Measurements from ENCODE around the gene NOS1. TPM values are rescaled to one million over a fixed set of nuclear protein-coding genes. Genes with fewer than 3 reads are reported as not detected.
"Not testable (repeated sequence)": the region's sequence is repeated elsewhere in the genome, so short reads cannot be mapped to it uniquely, and the experiment has no call there.

NOS1 gene
- not detected for total RNA-seq

DNA sequence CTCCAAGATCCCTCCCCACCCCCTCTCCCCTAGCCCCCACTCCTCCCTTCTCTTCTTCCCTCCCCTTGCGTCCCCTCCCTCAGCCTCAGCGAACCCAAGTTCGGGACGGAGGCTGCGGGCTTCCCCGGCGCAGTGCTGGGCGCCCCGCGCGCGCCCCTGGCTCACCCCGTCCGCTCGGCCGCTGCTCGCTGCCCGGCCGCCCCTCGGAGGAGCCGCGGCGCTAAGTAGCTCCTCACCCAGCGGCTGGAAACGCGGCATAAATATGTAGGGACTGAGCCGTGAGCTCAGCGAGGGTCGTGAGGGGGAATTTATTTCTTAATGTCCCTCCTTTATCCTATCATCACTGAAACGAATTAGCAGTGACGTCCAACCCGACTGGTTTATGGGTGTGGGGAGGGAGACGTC is at the start of gene NOS1:
NOS1 (minus strand) TSS at position 280 of the 405 bp plus-strand sequence. CDS start 30,557 bp downstream, outside the sequence.
- H3K9me3 Mint-ChIP-seq (ENCODE audit: insufficient read depth) = no peaks in the 10 kb centered on the region
- H3K36me3 Mint-ChIP-seq (ENCODE audit: low read depth) = no peaks in the 10 kb centered on the region
- POLR2A ChIA-PET = no interaction called here

DNA sequence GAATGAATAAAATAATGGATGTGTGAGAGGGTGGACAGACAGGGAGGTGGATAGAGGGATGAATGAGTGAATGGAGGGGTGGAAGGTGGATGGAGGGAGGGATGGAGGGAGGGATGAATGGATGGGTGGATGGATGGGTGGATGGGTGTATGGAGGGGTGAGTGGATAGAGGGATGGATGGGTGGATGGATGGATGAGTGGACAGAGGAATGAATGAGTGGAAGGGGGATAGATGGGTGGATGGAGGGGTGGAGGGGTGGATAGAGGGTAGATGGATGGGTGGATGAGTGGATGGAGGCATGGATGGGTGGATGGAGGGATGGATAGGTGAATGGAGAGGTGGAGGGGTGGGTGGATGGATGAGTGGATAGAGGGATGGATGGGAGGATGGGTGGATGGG is 47.9 kb upstream of the NOS1 start:
- ATAC-seq (no peak), DNase-seq (no peak)
- POLR2A ChIA-PET = no interaction called here
- Mint-ChIP-seq H3K4me3 (no peak overlapping the region), H3K27ac (no peak overlapping the region), H3K9me3 (ENCODE audit: insufficient read depth) (no peaks in the 10 kb centered on the region), H3K4me1 (ENCODE audit: low read depth) (no peaks in the 10 kb centered on the region), H3K27me3 (ENCODE audit: low read depth) (no peaks in the 10 kb centered on the region), H3K36me3 (ENCODE audit: low read depth) (no peaks in the 10 kb centered on the region)
- CTCF ChIA-PET = no interaction called here

More for the DNA sequence above, at the start of gene NOS1:
- DNase-seq (no peak), ATAC-seq (no peak)
- Mint-ChIP-seq H3K4me1 (ENCODE audit: low read depth) (no peaks in the 10 kb centered on the region), H3K27me3 (ENCODE audit: low read depth) (peaks cover 43% of the 10 kb centered on the region), H3K4me3 (no peak within 1 kb of the TSS), H3K27ac (no peak within 1 kb of the TSS)
- CTCF ChIA-PET = interaction anchor here (1.0 kb wide), 1 partner anchor 476 kb away, joined by 3 read pairs; no protein-coding TSS in a partner anchor

DNA sequence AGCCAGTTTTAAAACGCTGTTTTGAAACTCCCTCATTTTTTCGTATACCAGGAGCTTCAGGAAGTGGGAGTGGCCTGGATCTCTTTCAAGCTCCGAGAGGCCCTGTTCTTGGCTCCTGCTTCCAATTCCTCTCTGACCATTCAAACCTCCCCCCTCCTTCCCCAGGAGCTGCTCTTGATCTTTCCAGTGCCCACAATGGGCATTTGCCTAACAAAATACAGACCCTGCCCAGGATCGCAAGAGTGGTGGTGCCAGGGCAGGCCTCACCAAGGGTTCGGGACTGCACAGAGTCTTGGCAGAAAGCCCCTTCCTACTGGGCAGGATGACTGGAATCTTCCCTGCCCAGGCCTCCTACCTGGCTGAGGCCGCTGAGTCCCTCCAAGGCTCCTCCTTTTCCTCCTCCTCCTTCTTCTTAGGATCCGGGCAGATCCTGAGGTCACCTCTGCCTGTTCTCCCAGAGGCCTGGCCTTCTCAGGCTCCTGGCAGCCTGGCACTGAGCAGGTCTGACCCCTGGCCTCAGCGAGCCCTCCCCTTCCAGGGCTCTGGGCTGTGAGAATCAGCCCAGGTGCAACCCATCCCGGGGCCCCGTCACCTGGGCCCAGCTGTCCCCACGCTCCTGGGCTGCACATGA is 46.9 kb upstream of the NOS1 start:
- H3K4me3 Mint-ChIP-seq = no peak overlapping the region
- H3K9me3 Mint-ChIP-seq (ENCODE audit: insufficient read depth) = no peaks in the 10 kb centered on the region
- no peaks in the 10 kb centered on the region for H3K36me3 Mint-ChIP-seq (ENCODE audit: low read depth)
- H3K27ac Mint-ChIP-seq = no peak overlapping the region
- ChIA-PET CTCF (no interaction called here), POLR2A (no interaction called here)
- ATAC-seq = no peak
- DNase-seq = no peak
- H3K27me3 Mint-ChIP-seq (ENCODE audit: low read depth) = no peaks in the 10 kb centered on the region
- no peaks in the 10 kb centered on the region for H3K4me1 Mint-ChIP-seq (ENCODE audit: low read depth)

DNA sequence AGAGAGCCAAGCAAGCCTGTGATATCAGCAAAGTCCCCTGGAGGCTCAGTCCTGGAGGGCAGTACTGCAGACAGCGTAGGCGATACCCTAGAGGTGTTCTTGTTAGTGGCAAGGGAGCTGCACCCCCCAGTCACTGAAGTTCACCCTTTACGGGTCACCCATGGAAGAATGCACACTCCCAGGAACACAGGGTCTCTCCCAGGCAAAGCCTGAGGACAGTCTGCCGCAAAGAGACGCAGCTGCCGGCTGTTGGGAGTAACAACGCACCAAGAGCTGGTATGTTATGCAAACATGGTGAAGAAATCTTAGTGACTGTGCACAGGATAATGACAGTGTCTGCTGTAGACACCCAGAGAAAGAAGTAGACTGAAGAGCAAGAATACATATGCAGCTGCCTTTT is 43.5 kb upstream of the NOS1 start:
- no peaks in the 10 kb centered on the region for H3K36me3 Mint-ChIP-seq (ENCODE audit: low read depth)
- DNase-seq (no peak), ATAC-seq (no peak)
- no peaks in the 10 kb centered on the region for H3K4me1 Mint-ChIP-seq (ENCODE audit: low read depth)
- ChIA-PET CTCF (no interaction called here), POLR2A (no interaction called here)
- no peaks in the 10 kb centered on the region for H3K27me3 Mint-ChIP-seq (ENCODE audit: low read depth)
- H3K27ac Mint-ChIP-seq = no peak overlapping the region
- H3K9me3 Mint-ChIP-seq (ENCODE audit: insufficient read depth) = peaks cover 3% of the 10 kb centered on the region
- H3K4me3 Mint-ChIP-seq = no peak overlapping the region

DNA sequence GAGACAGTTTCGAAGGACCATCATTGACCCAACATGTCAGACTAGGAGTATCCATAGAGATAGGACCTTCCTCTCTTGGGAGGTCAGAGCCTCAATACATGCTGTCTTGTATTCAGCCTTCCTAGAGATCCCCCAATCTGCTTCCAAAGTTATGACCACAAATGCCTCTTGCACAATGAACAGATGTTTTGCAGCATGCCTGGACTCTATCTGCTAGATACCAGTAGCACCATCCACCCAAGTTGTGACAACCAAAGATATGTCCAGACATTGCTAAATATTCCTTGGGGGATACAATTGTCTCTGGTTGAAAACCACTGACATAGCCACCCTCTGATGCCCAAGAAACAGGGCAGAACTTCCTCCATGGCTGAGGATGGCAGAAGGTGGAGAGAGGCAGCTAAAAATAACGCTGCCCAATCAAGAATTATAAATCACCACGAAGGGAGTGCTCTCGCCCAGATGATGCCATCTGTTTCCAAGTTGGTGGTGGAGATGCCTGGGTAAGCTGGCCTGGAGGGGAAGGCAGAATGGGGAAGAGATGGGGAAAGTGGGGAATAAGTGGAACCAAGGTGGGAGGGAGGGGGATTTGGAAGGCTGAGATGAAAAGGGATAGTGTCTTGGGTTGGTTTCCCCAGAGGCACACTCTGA is 42.9 kb upstream of the NOS1 start:
- CTCF ChIA-PET = no interaction called here
- Mint-ChIP-seq H3K9me3 (ENCODE audit: insufficient read depth) (peaks cover 3% of the 10 kb centered on the region), H3K27ac (no peak overlapping the region), H3K4me1 (ENCODE audit: low read depth) (no peaks in the 10 kb centered on the region), H3K4me3 (no peak overlapping the region), H3K27me3 (ENCODE audit: low read depth) (no peaks in the 10 kb centered on the region), H3K36me3 (ENCODE audit: low read depth) (no peaks in the 10 kb centered on the region)
- POLR2A ChIA-PET = no interaction called here
- ATAC-seq (no peak), DNase-seq (no peak)

DNA sequence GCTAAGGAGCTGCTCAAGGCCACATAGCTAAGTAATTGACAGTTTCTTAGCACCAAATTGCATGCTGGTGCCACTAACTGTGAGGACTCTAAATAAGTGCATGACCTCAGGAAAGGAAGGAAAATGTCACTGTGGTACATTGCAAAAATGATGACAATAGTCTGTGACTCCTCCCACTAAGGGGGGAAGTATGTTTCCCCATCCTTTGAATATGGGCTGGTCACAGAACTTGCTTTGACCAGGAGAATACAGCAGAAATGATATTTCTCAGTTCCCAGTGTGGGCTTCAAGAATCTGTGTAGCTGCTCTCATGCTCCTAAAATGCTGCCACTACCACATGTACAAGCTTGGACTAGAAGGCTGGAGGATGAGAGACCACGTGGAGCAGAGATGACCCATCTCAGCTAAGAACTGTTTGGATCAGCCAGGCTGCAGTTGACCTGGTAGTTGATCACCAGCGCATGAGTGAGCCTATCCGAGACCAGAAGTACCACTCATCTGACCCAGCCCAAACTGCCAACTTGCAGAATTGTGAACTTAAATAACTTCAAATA is 42.2 kb upstream of the NOS1 start:
- Mint-ChIP-seq H3K9me3 (ENCODE audit: insufficient read depth) (peaks cover 3% of the 10 kb centered on the region), H3K27me3 (ENCODE audit: low read depth) (no peaks in the 10 kb centered on the region), H3K36me3 (ENCODE audit: low read depth) (no peaks in the 10 kb centered on the region), H3K4me3 (no peak overlapping the region), H3K27ac (no peak overlapping the region), H3K4me1 (ENCODE audit: low read depth) (no peaks in the 10 kb centered on the region)
- ATAC-seq (no peak), DNase-seq (no peak)
- POLR2A ChIA-PET = no interaction called here
- CTCF ChIA-PET = interaction anchor here (1.2 kb wide), 1 partner anchor 37 kb away, joined by 3 read pairs; no protein-coding TSS in a partner anchor

DNA sequence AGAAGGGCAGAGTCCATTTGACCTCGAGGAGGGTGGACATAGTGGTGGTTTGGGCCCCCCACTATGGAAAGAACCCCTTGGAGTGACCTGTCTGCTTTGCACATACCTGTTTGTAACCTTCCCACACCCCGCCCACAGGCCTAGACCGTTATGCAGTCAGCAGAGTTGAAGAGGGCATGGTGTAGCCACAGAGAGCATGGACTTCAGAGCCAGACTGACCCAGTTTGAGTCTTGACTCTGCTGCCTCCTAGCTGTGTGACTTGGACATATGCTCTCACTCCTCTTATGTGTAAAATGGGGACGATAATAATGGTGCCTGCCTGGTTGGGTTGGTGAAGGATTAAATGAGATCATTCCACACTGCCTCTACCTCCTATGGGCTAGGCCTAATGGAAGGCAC is 40.9 kb upstream of the NOS1 start:
- no peaks in the 10 kb centered on the region for H3K27me3 Mint-ChIP-seq (ENCODE audit: low read depth)

DNA sequence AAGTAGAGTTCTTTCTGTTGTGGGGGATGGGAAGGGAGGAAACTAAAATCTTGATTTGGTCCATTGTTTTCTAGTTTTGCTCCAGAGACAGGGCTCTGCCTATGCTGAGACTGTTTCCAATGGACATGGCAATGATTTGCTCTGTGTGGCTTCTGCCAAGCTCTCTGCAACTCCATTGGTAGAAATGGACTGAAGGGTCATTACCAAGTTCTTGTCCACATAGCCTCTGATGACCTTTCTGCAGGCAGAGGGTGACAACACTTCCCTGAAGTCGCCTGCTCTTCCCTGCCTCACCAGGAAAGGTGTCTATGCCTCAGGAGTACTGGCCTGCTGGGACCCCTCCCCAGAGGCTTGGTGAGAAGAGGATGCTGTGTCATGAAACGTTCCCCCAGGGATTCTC is 39.5 kb upstream of the NOS1 start:
- DNase-seq = no peak
- CTCF ChIA-PET = no interaction called here

More for the DNA sequence above, 40.9 kb upstream of the NOS1 start:
- no peak for ATAC-seq
- POLR2A ChIA-PET = no interaction called here
- CTCF ChIA-PET = no interaction called here
- H3K4me3 Mint-ChIP-seq = no peak overlapping the region
- no peak overlapping the region for H3K27ac Mint-ChIP-seq
- no peaks in the 10 kb centered on the region for H3K4me1 Mint-ChIP-seq (ENCODE audit: low read depth)
- no peak for DNase-seq
- H3K36me3 Mint-ChIP-seq (ENCODE audit: low read depth) = no peaks in the 10 kb centered on the region
- peaks cover 3% of the 10 kb centered on the region for H3K9me3 Mint-ChIP-seq (ENCODE audit: insufficient read depth)

DNA sequence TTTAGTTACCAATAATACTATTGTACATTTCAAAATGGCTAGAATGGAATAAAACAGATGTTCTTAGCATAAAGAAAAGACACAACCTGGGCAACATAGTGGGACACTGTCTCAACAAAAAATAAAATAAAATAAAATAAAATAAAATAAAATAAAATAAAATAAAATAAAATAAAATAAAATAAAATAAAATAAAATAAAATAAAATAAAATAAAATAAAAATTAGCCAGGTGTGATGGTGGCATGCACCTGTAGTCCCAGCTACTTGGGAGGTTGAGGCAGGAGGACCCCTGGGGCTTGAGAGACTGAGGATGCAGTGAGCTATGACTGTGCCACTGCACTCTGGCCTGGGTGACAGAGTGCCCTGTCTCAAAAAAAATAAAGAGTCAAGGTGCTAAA is 37.1 kb upstream of the NOS1 start:
- CTCF ChIA-PET; H3K9me3 Mint-ChIP-seq (ENCODE audit: insufficient read depth); H3K4me3 Mint-ChIP-seq: not testable (repeated sequence)

More for the DNA sequence above, 39.5 kb upstream of the NOS1 start:
- no peak overlapping the region for H3K4me3 Mint-ChIP-seq
- H3K4me1 Mint-ChIP-seq (ENCODE audit: low read depth) = no peaks in the 10 kb centered on the region
- ATAC-seq = no peak
- no peak overlapping the region for H3K27ac Mint-ChIP-seq
- H3K9me3 Mint-ChIP-seq (ENCODE audit: insufficient read depth) = peaks cover 3% of the 10 kb centered on the region
- H3K36me3 Mint-ChIP-seq (ENCODE audit: low read depth) = no peaks in the 10 kb centered on the region
- no peaks in the 10 kb centered on the region for H3K27me3 Mint-ChIP-seq (ENCODE audit: low read depth)
- POLR2A ChIA-PET = no interaction called here

DNA sequence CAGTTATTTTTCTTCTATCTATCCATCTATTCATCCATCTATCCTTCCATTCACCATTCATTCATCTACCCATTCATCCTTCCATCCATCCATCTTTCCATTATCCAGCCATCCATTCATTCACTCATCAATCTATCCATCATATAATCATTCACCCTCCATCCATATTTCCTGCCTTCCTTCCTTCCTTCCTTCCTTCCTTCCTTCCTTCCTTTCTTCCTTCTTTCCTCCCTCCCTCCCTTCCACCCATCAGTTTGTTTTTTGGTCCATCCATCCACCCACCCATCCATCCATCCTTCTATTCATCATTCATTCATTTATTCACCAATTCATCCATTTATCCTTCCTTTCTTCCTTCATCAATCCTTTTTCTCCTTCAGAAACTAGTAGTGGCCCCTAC is 34.3 kb upstream of the NOS1 start:
- POLR2A ChIA-PET = no interaction called here
- Mint-ChIP-seq H3K27ac (no peak overlapping the region), H3K36me3 (ENCODE audit: low read depth) (no peaks in the 10 kb centered on the region), H3K4me1 (ENCODE audit: low read depth) (no peaks in the 10 kb centered on the region), H3K27me3 (ENCODE audit: low read depth) (no peaks in the 10 kb centered on the region), H3K9me3 (ENCODE audit: insufficient read depth) (no peaks in the 10 kb centered on the region), H3K4me3 (no peak overlapping the region)
- CTCF ChIA-PET = no interaction called here
- DNase-seq = no peak
- no peak for ATAC-seq

More for the DNA sequence above, 37.1 kb upstream of the NOS1 start:
- H3K27ac Mint-ChIP-seq; H3K27me3 Mint-ChIP-seq (ENCODE audit: low read depth); DNase-seq; H3K36me3 Mint-ChIP-seq (ENCODE audit: low read depth); H3K4me1 Mint-ChIP-seq (ENCODE audit: low read depth); ATAC-seq; POLR2A ChIA-PET: not testable (repeated sequence)

DNA sequence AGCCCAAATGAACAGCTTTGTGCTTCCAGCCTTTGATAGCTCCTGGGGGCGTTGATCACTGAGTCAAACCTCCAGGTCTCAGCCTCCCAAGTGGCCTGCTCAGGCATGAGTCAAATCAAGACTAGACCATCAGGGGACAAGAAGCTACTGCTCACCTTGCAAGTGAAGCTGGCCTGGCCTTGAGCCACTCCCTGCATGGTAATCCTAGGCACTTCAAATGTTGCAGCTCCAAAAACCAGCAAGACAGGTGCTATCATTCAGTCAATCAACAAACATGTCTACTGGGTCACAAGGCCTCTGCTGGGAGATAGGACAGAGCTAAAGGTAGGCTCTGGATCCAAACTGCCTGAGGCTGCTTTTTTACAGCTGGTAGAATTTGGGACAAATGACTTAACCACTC is 33.1 kb upstream of the NOS1 start:
- Mint-ChIP-seq H3K27me3 (ENCODE audit: low read depth) (no peaks in the 10 kb centered on the region), H3K4me1 (ENCODE audit: low read depth) (no peaks in the 10 kb centered on the region), H3K4me3 (no peak overlapping the region), H3K36me3 (ENCODE audit: low read depth) (no peaks in the 10 kb centered on the region), H3K27ac (no peak overlapping the region), H3K9me3 (ENCODE audit: insufficient read depth) (no peaks in the 10 kb centered on the region)
- ChIA-PET CTCF (no interaction called here), POLR2A (no interaction called here)
- DNase-seq (no peak), ATAC-seq (no peak)

DNA sequence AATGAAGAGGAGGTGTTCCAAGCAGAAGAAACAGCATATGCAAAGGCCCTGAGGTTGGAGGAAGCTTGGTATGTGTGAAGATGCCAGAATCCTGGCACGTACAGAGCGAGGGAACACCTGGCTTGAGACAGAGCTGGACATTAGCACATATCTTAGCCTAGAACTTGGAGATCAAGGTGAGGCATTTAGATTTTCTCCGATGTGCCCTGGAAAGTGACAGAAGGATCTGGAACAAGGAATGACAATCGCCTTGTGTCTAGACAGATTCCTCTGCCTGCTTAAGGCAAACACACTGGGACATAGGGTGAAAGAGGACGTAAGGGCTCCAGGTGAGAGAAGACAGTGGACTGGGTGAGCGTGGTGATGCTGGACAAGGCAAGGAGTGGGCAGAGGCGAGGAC is 32.2 kb upstream of the NOS1 start:
- ChIA-PET CTCF (no interaction called here), POLR2A (no interaction called here)
- H3K27ac Mint-ChIP-seq = no peak overlapping the region
- ATAC-seq (no peak), DNase-seq (no peak)
- no peak overlapping the region for H3K4me3 Mint-ChIP-seq
- no peaks in the 10 kb centered on the region for H3K9me3 Mint-ChIP-seq (ENCODE audit: insufficient read depth)
- H3K4me1 Mint-ChIP-seq (ENCODE audit: low read depth) = no peaks in the 10 kb centered on the region
- no peaks in the 10 kb centered on the region for H3K27me3 Mint-ChIP-seq (ENCODE audit: low read depth)
- H3K36me3 Mint-ChIP-seq (ENCODE audit: low read depth) = no peaks in the 10 kb centered on the region

Data from activated CD8-positive, alpha-beta T cell treated with anti-CD3 and anti-CD28 coated beads, Interleukin-2, amount 10 ng/mL, durations not matched to agents 7 days and 5 days (primary cell).